HG03558 (cell line): ENCODE data around the gene FLT1.

Source experiments
- ATAC-seq: cut with Tn5 transposase; IDR thresholded peaks from one replicate; pipeline ENCODE4 v1.9.1; 2021; ENCODE audit warnings: moderate number of reproducible peaks; ENCODE audit not compliant: unreplicated experiment; ENCODE audit errors: extremely low read depth

The FLT1 gene

DNA sequence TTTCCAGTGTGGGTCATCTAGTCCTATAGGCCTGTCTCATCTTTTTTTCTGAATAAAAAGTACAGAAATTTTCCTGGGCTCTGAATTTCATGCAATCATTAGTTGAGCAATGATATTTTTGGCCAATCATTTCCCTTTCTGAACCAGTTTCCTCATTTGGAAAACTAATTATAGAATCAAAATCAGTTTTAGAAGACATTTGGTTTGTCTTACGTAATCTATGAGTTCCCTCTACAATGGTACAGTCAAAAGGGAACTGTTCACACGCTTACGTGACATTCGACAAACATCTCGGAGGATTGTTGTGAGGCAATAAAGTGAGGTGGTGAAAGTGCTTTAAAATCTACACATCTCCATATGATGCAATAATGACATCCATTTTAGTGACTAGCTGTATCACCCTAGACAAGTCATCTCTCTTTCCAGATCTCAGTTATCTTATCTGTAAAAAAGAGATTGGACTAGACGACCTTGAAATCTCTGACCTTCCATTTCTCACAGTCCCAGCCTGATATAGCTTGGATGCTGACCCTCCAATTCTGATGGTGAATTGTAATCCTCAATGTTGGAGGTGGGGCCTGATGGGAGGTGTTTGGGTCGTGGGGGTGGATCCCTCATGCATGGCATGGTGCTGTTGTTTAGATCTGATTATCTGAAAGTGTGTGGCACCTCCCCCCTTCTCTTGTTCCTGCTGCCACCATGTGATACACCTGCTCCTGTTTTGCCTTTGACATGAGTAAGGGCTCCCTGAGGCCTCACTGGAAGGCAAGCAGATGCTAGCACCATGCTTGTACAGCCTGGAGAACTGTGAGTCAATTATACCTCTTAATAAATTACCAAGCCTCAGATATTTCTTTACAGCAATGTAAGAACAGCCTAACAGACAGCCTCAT lies 26.7 kb downstream of the FLT1 start:
- ATAC-seq: no peak

DNA sequence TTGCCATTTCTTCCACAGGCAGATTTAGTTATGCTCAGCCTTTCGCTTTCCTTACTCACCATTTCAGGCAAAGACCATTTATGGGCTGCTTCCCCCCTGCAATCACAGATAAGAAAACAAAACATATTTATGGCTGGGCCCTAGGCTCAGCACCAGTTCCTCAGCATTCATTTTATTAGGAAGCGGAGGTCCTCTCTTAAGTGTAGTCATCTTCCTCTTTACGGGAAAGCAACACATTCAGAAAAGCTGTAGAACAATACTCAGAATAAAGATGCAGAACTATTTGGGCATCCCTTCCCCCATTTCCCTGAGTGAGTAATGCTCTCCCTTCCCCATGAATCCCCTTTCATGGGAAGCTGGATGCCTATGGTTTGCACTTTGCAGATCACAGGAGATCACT lies 27.9 kb downstream of the FLT1 start:
- ATAC-seq: no peak

DNA sequence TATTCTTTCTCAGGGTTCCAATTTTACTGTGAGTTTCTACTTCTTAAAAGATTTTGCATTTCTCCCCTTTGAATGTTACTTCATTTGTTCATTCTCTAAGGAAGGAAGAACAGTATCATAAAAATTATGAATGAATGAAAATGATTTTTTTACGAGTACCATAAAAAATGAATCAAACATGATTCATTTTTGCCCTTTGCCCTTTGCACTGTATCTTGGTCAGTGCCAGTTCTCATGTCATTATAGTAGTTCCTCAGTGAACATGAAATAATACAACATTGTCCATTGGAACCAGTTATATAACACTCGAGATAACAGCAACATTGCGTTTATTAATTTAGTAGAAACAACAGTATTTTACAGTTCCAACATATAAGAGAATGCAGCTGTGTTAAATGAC lies 28.8 kb downstream of the FLT1 start:
- no peak for ATAC-seq

DNA sequence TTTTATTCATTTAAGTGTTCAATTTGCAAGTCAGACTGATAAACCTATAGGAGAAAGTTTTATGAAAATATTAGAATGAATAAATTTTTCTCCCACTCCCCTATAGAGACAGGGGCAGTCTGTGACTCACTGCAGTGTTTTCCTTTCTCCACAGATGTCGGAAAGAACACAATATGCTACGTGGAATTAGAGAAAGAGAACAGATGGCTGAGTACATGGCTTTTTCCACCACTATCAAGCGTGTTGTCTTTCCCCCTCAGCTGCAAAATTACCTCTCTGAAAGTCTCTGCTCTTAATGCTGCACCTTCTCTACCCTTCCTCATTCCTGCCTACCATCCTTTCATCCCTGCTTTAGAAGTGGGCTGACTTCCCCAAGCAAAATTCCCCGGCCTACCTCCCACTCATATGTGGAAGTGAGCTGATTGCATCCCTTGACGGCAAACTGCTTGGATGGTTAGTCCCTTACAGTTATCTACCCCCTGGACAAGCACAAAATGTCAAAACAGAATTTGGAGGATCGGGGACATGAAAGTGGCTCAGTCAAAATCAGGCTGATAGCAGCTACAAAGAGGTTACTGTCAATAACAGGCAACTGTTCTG lies 30.0 kb downstream of the FLT1 start:
- ATAC-seq: no peak

GRCh38 chr13:28463481-28463880 lies 31.4 kb downstream of the FLT1 start:
- no peak for ATAC-seq

DNA sequence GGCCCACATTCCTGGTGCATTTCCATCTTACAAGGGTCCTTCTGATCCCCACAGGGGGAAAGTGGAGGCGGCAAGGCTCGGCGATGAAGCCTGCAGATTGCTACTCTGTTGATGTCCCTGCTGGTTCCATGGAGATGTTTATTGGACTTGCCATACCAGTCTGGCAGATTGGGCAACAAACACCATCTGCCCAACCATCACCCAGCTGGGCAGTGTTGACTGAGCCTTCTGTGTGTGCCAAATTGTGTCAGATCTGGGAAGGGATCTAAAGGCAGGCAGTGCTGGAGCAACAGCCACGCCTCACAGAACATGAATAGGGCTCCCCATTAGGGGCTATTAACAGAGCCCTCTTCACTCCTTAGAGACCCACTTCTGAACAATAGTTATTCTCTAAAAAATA lies 35.0 kb downstream of the FLT1 start:
- ATAC-seq: no peak

DNA sequence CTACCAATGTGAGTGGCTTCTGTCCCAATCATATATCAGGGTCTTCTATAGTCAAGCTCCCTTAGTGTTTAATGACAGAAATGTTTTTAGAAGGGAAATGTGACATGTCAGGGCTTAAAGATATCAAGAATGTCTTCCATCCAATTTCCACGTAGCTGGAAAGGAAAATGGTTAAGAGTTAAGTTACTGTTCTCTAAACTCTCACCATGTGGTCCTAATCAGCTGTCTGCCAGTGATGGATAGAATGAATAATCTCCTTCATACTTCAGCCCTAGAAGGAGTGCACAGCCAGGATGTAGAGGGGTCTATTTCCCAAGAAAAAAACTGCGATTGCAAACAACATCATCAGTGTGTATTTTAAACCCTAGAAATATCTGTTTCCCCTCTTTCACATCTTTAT lies 36.3 kb downstream of the FLT1 start:
- ATAC-seq: no peak

GRCh38 chr13:28458051-28458450 lies 36.9 kb downstream of the FLT1 start:
- ATAC-seq: no peak

- ATAC-seq: no peak
These were observed 37.4 kb downstream of the FLT1 start for GRCh38 chr13:28457521-28457920.

DNA sequence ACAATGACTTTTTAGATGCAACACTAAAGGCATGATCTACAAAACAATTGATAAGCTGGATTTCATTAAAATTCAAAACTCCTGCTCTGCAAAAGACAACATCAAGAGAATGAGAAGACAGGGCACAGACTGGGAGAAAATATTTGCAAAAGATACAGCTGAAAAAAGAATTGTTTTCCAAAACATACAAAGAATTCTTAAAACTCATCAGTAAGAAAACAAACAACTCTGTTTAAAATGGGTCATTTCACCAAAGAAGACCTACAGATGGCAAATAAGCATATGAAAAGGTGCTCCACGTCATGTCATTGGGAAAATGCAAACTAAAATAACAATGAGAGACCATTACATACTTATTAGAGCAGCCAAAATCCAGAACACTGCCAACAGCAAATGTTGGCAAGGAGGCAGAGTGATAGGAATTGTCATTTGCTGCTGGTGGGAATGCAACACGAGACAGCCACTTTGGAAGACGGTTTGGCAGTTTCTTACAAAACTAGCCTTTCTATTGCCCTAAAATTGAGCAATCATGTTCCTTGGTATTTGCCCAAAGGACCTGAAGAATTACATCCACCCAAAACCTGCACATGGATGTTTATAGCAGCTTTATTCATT lies 39.2 kb downstream of the FLT1 start:
- ATAC-seq: no peak

DNA sequence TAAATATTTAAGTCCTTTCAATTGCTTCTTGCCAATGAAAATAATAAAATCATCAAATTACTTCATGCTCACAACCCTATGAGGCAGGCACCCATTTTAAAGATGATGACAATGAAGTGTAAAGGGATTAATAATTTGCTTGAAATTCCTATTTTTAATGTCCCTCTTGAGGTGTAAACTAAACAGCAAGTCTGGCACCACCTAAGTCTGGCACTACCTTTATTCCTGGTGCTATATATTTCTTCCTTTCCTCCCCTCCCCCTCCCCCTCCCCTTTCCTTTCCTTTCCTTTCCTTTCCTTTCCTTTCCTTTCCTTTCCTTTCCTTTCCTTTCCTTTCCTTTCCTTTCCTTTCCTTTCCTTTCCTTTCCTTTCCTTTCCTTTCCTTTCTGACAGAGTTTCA lies 42.2 kb downstream of the FLT1 start:
- no peak for ATAC-seq

DNA sequence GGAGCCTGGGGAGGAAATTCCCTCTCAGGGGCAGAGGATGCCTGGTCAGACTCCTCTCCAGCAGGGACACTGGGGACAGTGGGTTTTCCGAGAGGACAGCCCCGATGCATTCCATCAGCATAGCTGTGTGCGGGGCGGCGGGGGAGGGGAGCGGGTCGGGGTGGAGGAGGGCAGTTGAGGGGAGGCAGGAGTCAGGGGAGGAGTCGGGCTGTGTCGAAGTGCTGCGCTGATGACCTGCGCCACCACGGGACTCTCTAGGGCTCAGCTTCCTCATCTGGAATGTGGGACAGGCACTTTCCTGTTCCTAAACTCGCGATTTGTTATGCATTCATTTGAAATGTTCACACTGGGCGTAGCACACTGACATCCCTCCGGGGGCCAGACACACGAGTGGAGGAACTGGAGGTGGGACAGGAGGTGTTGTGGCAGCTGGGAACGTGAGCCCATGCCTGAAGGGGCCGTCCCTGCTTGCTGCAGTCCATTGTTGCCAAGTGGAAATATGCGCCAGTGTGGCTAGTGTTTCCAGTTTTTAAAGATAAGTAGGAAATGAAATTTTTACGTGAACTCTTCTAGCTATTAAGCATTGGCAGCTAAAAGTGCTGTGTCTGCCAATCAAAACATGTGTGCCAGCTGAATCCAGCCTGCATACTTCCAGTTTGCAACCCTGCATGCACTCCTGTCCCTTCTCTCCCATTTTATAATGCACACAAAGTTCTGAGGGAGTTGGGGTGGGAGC lies 43.3 kb downstream of the FLT1 start:
- no peak for ATAC-seq

GRCh38 chr13:28449826-28450773 lies 44.8 kb downstream of the FLT1 start:
- ATAC-seq: no peak

- no peak for ATAC-seq
These were observed 46.1 kb downstream of the FLT1 start for GRCh38 chr13:28448651-28449358.

- ATAC-seq: no peak
These were observed 46.9 kb downstream of the FLT1 start for GRCh38 chr13:28447989-28448388.

DNA sequence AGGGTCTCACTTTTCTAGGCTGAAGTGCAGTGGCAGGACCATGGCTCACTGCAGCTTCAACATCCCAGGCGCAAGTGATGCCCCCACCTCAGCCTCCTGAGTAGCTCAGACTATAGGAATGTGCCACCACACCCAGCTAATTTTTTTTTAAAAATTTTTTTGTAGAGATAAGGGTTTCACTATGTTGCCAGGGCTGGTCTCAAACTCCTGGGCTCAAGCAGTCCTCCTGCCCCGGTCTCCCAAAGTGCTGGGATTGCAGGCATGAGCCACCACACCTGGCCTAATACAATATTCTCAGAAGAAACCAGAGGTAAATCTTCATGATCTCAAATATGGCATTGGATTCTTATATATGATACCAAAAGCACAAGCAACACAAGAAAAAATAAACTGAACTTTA lies 47.7 kb downstream of the FLT1 start:
- ATAC-seq: no peak

- no peak for ATAC-seq
These were observed 52.1 kb downstream of the FLT1 start for GRCh38 chr13:28442839-28443238.

GRCh38 chr13:28441529-28441928 lies 53.4 kb downstream of the FLT1 start:
- no peak for ATAC-seq
